GM10847 (cell line): Measurements from ENCODE around the gene TRMT2A.

Source experiments
- POLR2A ChIP-seq: IDR thresholded peaks from 2 replicates; pipeline ENCODE4 v1.6.1; 2011; ENCODE audit not compliant: insufficient read length; ENCODE audit errors: extremely low read depth

The TRMT2A gene

GRCh38 chr22:20091690-20092476 lies 25.1 kb downstream of the TRMT2A start:
- TF ChIP-seq POLR2A, result no peak

GRCh38 chr22:20090730-20091240 lies 26.2 kb downstream of the TRMT2A start:
- TF ChIP-seq POLR2A, result no peak

GRCh38 chr22:20089977-20090729 lies 26.9 kb downstream of the TRMT2A start:
- no peak for TF ChIP-seq POLR2A

GRCh38 chr22:20089226-20089976 lies 27.6 kb downstream of the TRMT2A start:
- no peak for TF ChIP-seq POLR2A

- TF ChIP-seq POLR2A, result no peak
These were observed 28.8 kb downstream of the TRMT2A start for GRCh38 chr22:20088263-20088648.

- no peak for TF ChIP-seq POLR2A
These were observed 29.4 kb downstream of the TRMT2A start for GRCh38 chr22:20087319-20088262.

GRCh38 chr22:20086763-20087162 lies 30.3 kb downstream of the TRMT2A start:
- TF ChIP-seq POLR2A, result no peak

- no peak for TF ChIP-seq POLR2A
These were observed 30.9 kb downstream of the TRMT2A start for GRCh38 chr22:20086101-20086599.

- no peak for TF ChIP-seq POLR2A
These were observed 31.4 kb downstream of the TRMT2A start for GRCh38 chr22:20085651-20086050.

- TF ChIP-seq POLR2A, result no peak
These were observed 32.2 kb downstream of the TRMT2A start for GRCh38 chr22:20084547-20085413.

- TF ChIP-seq POLR2A, result no peak
These were observed 33.0 kb downstream of the TRMT2A start for GRCh38 chr22:20083891-20084546.

GRCh38 chr22:20083157-20083890 lies 33.7 kb downstream of the TRMT2A start:
- TF ChIP-seq POLR2A, result no peak
